Measurements from ENCODE around the gene FCER1G. TPM values are rescaled to one million over a fixed set of nuclear protein-coding genes. Genes with fewer than 3 reads are reported as not detected.
"Not testable (repeated sequence)": the region's sequence is repeated elsewhere in the genome, so short reads cannot be mapped to it uniquely, and the experiment has no call there.

FCER1G gene
- polyA plus RNA-seq, 4 donors, result 11.6 to 79.8 (median 41.8) TPM

DNA sequence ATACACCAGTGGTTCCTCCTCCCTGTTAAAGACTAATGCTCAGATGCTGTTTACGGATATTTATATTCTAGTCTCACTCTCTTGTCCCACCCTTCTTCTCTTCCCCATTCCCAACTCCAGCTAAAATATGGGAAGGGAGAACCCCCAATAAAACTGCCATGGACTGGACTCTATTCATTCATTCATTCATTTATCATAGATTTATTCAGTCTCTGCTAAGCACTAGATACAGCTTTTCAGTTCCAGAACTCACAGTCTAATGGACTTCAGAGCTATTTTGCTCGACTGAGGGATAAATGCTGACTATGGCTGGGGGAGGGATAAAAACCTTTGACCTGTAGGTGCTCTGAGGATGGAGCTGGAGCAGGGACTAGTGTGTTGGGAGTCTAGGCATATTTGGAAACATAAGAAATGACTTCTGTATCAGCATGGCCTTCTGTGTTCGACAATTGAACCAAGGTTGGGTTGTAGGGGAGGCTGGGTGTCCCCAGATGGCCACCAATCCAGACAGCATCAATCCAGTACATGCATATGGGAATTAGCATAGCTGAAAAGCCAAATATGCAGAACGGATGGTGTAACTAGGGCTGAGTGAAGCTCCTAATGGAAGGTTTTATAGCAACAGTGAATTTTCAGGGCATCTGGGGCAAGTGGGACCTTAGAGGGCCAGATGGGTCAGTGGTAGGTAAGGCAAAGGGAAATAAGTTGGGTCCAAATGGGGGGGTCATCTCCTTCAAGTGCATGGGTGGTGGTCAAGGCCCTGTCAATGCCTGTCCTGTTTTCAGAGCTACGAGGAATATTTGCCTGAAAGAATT lies 4.2 kb downstream of the FCER1G start:
- no peaks in the 10 kb centered on the region for H3K9me3 ChIP-seq (ENCODE audit: control insufficient read depth in 2 of 2, insufficient read depth in 1 of 2, low read depth in 1 of 2, low read length in 1 of 2)
- peaks cover 0 to 13% (median 3%) of the 10 kb centered on the region in 3 donors for H3K36me3 ChIP-seq (ENCODE audit: control insufficient read depth in 3 of 3, insufficient read depth in 2 of 3, low read depth in 1 of 3, low read length in 3 of 3)
- peak overlapping the region in 1 of 3 donors; percentile 84 for H3K27ac ChIP-seq (ENCODE audit: low read depth in 1 of 3, low read length in 2 of 3)
- no peak overlapping the region for H3K4me3 ChIP-seq (ENCODE audit: low read depth in 1 of 3, low read length in 3 of 3)
- DNase-seq, result peak; percentile 53 to 64
- H3K27me3 ChIP-seq (ENCODE audit: control insufficient read depth in 3 of 3, insufficient read depth in 3 of 3, low read length in 3 of 3), result no peaks in the 10 kb centered on the region
- no peak for FAIRE-seq
- H3K4me1 ChIP-seq (ENCODE audit: control insufficient read depth in 3 of 3, insufficient read depth in 2 of 3, low read depth in 1 of 3, low read length in 2 of 3), result peaks cover 3 to 65% (median 10%) of the 10 kb centered on the region in 3 donors
- WGBS, 3 donors, result 82 to 87% (median 85%) methylated on average over 5 of the region's 5 CpGs

DNA sequence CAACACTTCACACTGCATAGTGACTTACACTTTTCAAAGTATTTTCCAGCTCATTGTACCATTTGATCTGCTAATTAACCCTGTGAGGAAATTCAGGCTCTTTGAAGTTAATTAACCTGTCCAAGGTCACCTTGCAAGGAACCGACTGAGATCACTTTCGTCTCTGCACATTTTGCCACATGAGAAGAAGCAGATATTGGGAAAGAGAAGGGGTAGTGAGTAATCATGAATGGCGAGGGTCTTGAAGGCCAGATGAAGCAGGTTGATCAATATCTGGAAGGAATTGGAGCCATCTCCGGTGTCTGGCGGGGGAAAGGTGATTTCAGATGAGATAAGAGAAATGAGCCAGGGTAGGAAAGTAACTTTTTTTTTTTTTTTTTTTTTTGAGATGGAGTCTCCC lies 4.9 kb downstream of the FCER1G start:
- FAIRE-seq (no peak), DNase-seq (no peak)
- Histone ChIP-seq H3K4me1 (ENCODE audit: control insufficient read depth in 3 of 3, insufficient read depth in 2 of 3, low read depth in 1 of 3, low read length in 2 of 3) (peaks cover 3 to 68% (median 11%) of the 10 kb centered on the region in 3 donors), H3K36me3 (ENCODE audit: control insufficient read depth in 3 of 3, insufficient read depth in 2 of 3, low read depth in 1 of 3, low read length in 3 of 3) (peaks cover 0 to 6% (median 0%) of the 10 kb centered on the region in 3 donors), H3K27ac (ENCODE audit: low read depth in 1 of 3, low read length in 2 of 3) (peak overlapping the region in 1 of 3 donors; percentile 84), H3K9me3 (ENCODE audit: control insufficient read depth in 2 of 2, insufficient read depth in 1 of 2, low read depth in 1 of 2, low read length in 1 of 2) (no peaks in the 10 kb centered on the region), H3K4me3 (ENCODE audit: low read depth in 1 of 3, low read length in 3 of 3) (no peak overlapping the region), H3K27me3 (ENCODE audit: control insufficient read depth in 3 of 3, insufficient read depth in 3 of 3, low read length in 3 of 3) (no peaks in the 10 kb centered on the region)
- WGBS, 3 donors, result 76 to 84% (median 81%) methylated on average over 5 of the region's 5 CpGs

- H3K27me3 ChIP-seq (ENCODE audit: control insufficient read depth in 3 of 3, insufficient read depth in 3 of 3, low read length in 3 of 3), result no peaks in the 10 kb centered on the region
- FAIRE-seq (no peak), DNase-seq (no peak)
- H3K9me3 ChIP-seq (ENCODE audit: control insufficient read depth in 2 of 2, insufficient read depth in 1 of 2, low read depth in 1 of 2, low read length in 1 of 2), result no peaks in the 10 kb centered on the region
- H3K27ac ChIP-seq (ENCODE audit: low read depth in 1 of 3, low read length in 2 of 3), result no peak overlapping the region
- H3K36me3 ChIP-seq (ENCODE audit: control insufficient read depth in 3 of 3, insufficient read depth in 2 of 3, low read depth in 1 of 3, low read length in 3 of 3), result no peaks in the 10 kb centered on the region
- peaks cover 0 to 72% (median 14%) of the 10 kb centered on the region in 3 donors for H3K4me1 ChIP-seq (ENCODE audit: control insufficient read depth in 3 of 3, insufficient read depth in 2 of 3, low read depth in 1 of 3, low read length in 2 of 3)
- no peak overlapping the region for H3K4me3 ChIP-seq (ENCODE audit: low read depth in 1 of 3, low read length in 3 of 3)
- 80 to 84% (median 83%) methylated on average over 6 of the region's 6 CpGs for WGBS, 3 donors
These were observed 7.3 kb downstream of the FCER1G start for GRCh38 chr1:161222175-161223019.

- Histone ChIP-seq H3K4me3 (ENCODE audit: low read depth in 1 of 3, low read length in 3 of 3) (no peak overlapping the region), H3K36me3 (ENCODE audit: control insufficient read depth in 3 of 3, insufficient read depth in 2 of 3, low read depth in 1 of 3, low read length in 3 of 3) (peaks cover under 1 to 16% (median 4%) of the 10 kb centered on the region in 3 donors), H3K27me3 (ENCODE audit: control insufficient read depth in 3 of 3, insufficient read depth in 3 of 3, low read length in 3 of 3) (no peaks in the 10 kb centered on the region), H3K4me1 (ENCODE audit: control insufficient read depth in 3 of 3, insufficient read depth in 2 of 3, low read depth in 1 of 3, low read length in 2 of 3) (peaks cover 0 to 72% (median 8%) of the 10 kb centered on the region in 3 donors), H3K9me3 (ENCODE audit: control insufficient read depth in 2 of 2, insufficient read depth in 1 of 2, low read depth in 1 of 2, low read length in 1 of 2) (no peaks in the 10 kb centered on the region), H3K27ac (ENCODE audit: low read depth in 1 of 3, low read length in 2 of 3) (peak overlapping the region; percentile 61 to 81 (median 76))
- DNase-seq, result peak; percentile 91
- no peak for FAIRE-seq
- WGBS, 3 donors, result 25 to 67% (median 43%) methylated on average over 7 of the region's 7 CpGs
These were observed 9.0 kb downstream of the FCER1G start for GRCh38 chr1:161223805-161224694.

- H3K36me3 ChIP-seq (ENCODE audit: control insufficient read depth in 3 of 3, insufficient read depth in 2 of 3, low read depth in 1 of 3, low read length in 3 of 3), result peaks cover 3 to 22% (median 9%) of the 10 kb centered on the region in 3 donors
- not testable (repeated sequence) for H3K27me3 ChIP-seq (ENCODE audit: control insufficient read depth in 3 of 3, insufficient read depth in 3 of 3, low read length in 3 of 3); H3K9me3 ChIP-seq (ENCODE audit: control insufficient read depth in 2 of 2, insufficient read depth in 1 of 2, low read depth in 1 of 2, low read length in 1 of 2); DNase-seq; H3K4me3 ChIP-seq (ENCODE audit: low read depth in 1 of 3, low read length in 3 of 3); FAIRE-seq
- 57 to 70% (median 63%) methylated on average over 11 to 13 of the region's 13 CpGs for WGBS, 3 donors
- peaks cover 0 to 72% (median 8%) of the 10 kb centered on the region in 3 donors for H3K4me1 ChIP-seq (ENCODE audit: control insufficient read depth in 3 of 3, insufficient read depth in 2 of 3, low read depth in 1 of 3, low read length in 2 of 3)
- H3K27ac ChIP-seq (ENCODE audit: low read depth in 1 of 3, low read length in 2 of 3), result peak overlapping the region; percentile 17 to 94 (median 87)
These were observed 9.6 kb downstream of the FCER1G start for GRCh38 chr1:161224695-161225087.

GRCh38 chr1:161225178-161225533 lies 10.1 kb downstream of the FCER1G start:
- no peak for DNase-seq
- Histone ChIP-seq H3K4me1 (ENCODE audit: control insufficient read depth in 3 of 3, insufficient read depth in 2 of 3, low read depth in 1 of 3, low read length in 2 of 3) (peaks cover 0 to 72% (median 8%) of the 10 kb centered on the region in 3 donors), H3K36me3 (ENCODE audit: control insufficient read depth in 3 of 3, insufficient read depth in 2 of 3, low read depth in 1 of 3, low read length in 3 of 3) (peaks cover 3 to 27% (median 9%) of the 10 kb centered on the region in 3 donors), H3K9me3 (ENCODE audit: control insufficient read depth in 2 of 2, insufficient read depth in 1 of 2, low read depth in 1 of 2, low read length in 1 of 2) (no peaks in the 10 kb centered on the region), H3K27me3 (ENCODE audit: control insufficient read depth in 3 of 3, insufficient read depth in 3 of 3, low read length in 3 of 3) (no peaks in the 10 kb centered on the region), H3K4me3 (ENCODE audit: low read depth in 1 of 3, low read length in 3 of 3) (no peak overlapping the region), H3K27ac (ENCODE audit: low read depth in 1 of 3, low read length in 2 of 3) (peak overlapping the region; percentile 80 to 94 (median 87))
- no peak for FAIRE-seq
- WGBS, 3 donors, result 59 to 84% (median 79%) methylated on average over 7 of the region's 7 CpGs

DNA sequence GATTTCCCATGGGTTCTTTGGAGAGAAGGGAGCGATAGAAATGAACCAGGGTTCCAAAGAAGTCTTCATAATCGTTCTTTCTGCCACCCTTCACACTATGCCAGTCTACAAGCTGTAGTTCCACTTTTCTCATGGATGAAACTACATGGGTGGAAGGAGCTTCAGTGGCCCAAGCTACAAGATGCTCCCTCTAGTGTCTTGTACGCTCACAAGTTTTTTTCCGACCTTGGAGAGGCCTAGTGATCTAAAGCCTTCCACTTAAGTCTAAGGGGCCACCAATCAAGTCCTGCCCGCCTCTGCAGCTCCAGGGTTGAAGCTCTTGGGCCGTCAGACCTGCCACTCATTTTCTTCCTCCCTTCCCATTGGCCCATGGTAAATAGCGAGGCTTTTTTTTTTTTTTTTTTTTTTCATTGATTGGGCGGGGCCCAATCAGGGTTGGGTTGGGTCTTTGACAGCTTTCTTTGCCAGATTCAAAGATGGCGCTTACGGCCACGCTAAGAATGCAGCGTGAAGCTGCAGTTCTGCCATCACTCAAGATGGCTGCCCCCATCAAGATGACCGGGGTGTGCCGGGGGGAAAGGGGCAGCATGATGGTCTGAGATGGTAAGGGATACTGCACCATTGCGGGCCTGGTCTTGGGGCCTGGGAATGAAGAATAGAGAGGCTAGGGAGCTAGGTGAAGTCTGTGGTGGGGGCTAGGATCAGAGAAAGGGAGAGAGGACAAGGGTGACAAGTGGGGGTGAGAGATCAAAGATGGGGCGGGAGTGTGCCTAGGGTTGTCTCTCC lies 10.6 kb downstream of the FCER1G start, which contains the start of gene TOMM40L:
TSS of gene TOMM40L (plus strand) at position 527 of the 786 bp plus-strand sequence. CDS start 430 bp downstream, outside the sequence.
- peak within 1 kb of the TSS; percentile 45 to 89 (median 64) for H3K4me3 ChIP-seq (ENCODE audit: low read depth in 1 of 3, low read length in 3 of 3)
- no peaks in the 10 kb centered on the region for H3K27me3 ChIP-seq (ENCODE audit: control insufficient read depth in 3 of 3, insufficient read depth in 3 of 3, low read length in 3 of 3)
- no peaks in the 10 kb centered on the region for H3K9me3 ChIP-seq (ENCODE audit: control insufficient read depth in 2 of 2, insufficient read depth in 1 of 2, low read depth in 1 of 2, low read length in 1 of 2)
- peak; percentile 96 for FAIRE-seq
- H3K27ac ChIP-seq (ENCODE audit: low read depth in 1 of 3, low read length in 2 of 3), result peak within 1 kb of the TSS; percentile 80 to 94 (median 87)
- 4 to 6% (median 4%) methylated on average over 15 to 16 of the region's 16 CpGs for WGBS, 3 donors
- H3K4me1 ChIP-seq (ENCODE audit: control insufficient read depth in 3 of 3, insufficient read depth in 2 of 3, low read depth in 1 of 3, low read length in 2 of 3), result peaks cover 0 to 68% (median 8%) of the 10 kb centered on the region in 3 donors
- peak; percentile 99 for DNase-seq
- peaks cover 3 to 30% (median 10%) of the 10 kb centered on the region in 3 donors for H3K36me3 ChIP-seq (ENCODE audit: control insufficient read depth in 3 of 3, insufficient read depth in 2 of 3, low read depth in 1 of 3, low read length in 3 of 3)

All from small intestine (tissue), 7 donors.